SK-N-SH treated with all-trans-retinoic acid at 6 μM for 48 hours (cell line): ENCODE data around the gene FHIP1B.

Experiments used
- ARNTL ChIP-seq: fragments of 450-650 bp; formaldehyde crosslinking; IDR thresholded peaks from 2 replicates; pipeline ENCODE4 v1.5.0; 2020; ENCODE audit warnings: low read depth, mild to moderate bottlenecking, moderate library complexity, borderline replicate concordance
- CSRNP3 ChIP-seq: fragments of 250-450 bp; sonication (Bioruptor Pico); IDR thresholded peaks from 2 replicates; pipeline ENCODE4 v1.5.1; 2021; ENCODE audit warnings: mild to moderate bottlenecking, moderate library complexity
- POU6F1 ChIP-seq: fragments of 250-450 bp; sonication (Bioruptor Pico); IDR thresholded peaks from 2 replicates; pipeline ENCODE4 v1.8.0; 2021; ENCODE audit warnings: low read depth, mild to moderate bottlenecking, moderate library complexity, borderline replicate concordance
- ZC3H10 ChIP-seq: fragments of 250-450 bp; sonication (Bioruptor Pico); IDR thresholded peaks from 2 replicates; pipeline ENCODE4 v1.5.1; 2021; ENCODE audit warnings: mild to moderate bottlenecking, moderate library complexity
- ZFP3 ChIP-seq: fragments of 250-450 bp; sonication (Bioruptor Pico); IDR thresholded peaks from 2 replicates; pipeline ENCODE4 v1.5.0; 2020; ENCODE audit warnings: mild to moderate bottlenecking, moderate library complexity
- ZNF565 ChIP-seq: fragments of 450-650 bp; formaldehyde crosslinking; conservative IDR thresholded peaks from 2 replicates; pipeline ENCODE4 v1.5.0; 2020; ENCODE audit warnings: low read depth, mild to moderate bottlenecking, moderate library complexity

- TF ChIP-seq ZNF565 (CRISPR knock-in tag) (no peak), POU6F1 (CRISPR knock-in tag) (no peak), ZC3H10 (CRISPR knock-in tag) (no peak), ARNTL (CRISPR knock-in tag) (no peak), ZFP3 (CRISPR knock-in tag) (no peak), CSRNP3 (CRISPR knock-in tag) (no peak)
Measured at GRCh38 chr11:6283453-6284023, 49.1 kb upstream of the FHIP1B start.
